Measurements from ENCODE around the gene SLTM. TPM values are rescaled to one million over a fixed set of nuclear protein-coding genes. Genes with fewer than 3 reads are reported as not detected.

SLTM gene
- polyA plus RNA-seq, 3 donors, result 26.5 to 105 (median 34.3) TPM

DNA sequence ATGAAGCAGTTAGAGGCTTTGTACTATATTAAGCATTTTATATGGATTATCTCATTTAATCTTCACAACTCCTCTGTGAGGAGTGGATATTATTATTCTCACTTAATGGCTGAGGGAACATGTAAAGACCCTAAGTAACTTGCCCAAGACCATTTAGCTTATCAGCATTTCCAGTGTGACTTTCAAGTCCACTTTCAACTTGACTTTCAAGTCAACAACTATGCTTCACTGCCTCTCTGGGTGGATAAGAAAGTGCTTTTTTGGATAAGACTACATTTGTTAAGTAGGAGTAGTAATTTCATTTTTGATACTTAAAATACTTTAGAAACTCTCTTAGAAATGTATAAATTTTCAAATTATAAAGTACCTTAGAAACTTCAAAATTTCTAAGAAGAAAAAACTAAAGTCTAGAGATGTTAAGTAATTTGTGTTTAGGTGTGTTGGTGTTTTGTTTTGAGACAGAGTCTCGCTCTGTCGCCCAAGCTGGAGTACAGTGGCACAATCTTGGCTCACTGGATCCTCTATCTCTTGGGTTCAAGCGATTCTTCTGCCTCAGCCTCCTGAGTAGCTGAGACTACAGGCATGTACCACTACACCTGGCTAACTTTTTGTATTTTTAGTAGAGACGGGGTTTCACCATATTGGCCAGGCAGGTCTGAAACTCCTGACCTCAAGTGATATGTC lies 90.6 kb downstream of the SLTM start:
- H3K4me2 ChIP-seq (replicated peaks; ENCODE audit: extremely low read depth, low read length, poor library complexity, severe bottlenecking), result no peak overlapping the region
- Mint-ChIP-seq H3K27me3 (ENCODE audit: low read depth in 3 of 3) (no peaks in the 10 kb centered on the region), H3K27ac (no peak overlapping the region), H3K9me3 (no peaks in the 10 kb centered on the region), H3K4me3 (no peak overlapping the region), H3K4me1 (no peaks in the 10 kb centered on the region), H3K36me3 (peaks cover 29 to 46% of the 10 kb centered on the region in 2 donors)
- no peak overlapping the region for H3K27ac ChIP-seq (ENCODE audit: low read depth in 1 of 2, low read length in 2 of 2)
- 100% methylated on average over 4 of the region's 4 CpGs for WGBS (ENCODE audit: insufficient coverage)
- no peak overlapping the region for H3K9ac ChIP-seq (ENCODE audit: insufficient read depth, low read length, poor library complexity, severe bottlenecking)
- no peaks in the 10 kb centered on the region for H3K79me2 ChIP-seq (ENCODE audit: insufficient read depth, low read length)
- no peaks in the 10 kb centered on the region for H3K9me3 ChIP-seq (replicated peaks in 1 of 2; ENCODE audit: control insufficient read depth in 1 of 2, insufficient read depth in 1 of 2, low read length in 2 of 2)
- TF ChIP-seq, protein P1, sequence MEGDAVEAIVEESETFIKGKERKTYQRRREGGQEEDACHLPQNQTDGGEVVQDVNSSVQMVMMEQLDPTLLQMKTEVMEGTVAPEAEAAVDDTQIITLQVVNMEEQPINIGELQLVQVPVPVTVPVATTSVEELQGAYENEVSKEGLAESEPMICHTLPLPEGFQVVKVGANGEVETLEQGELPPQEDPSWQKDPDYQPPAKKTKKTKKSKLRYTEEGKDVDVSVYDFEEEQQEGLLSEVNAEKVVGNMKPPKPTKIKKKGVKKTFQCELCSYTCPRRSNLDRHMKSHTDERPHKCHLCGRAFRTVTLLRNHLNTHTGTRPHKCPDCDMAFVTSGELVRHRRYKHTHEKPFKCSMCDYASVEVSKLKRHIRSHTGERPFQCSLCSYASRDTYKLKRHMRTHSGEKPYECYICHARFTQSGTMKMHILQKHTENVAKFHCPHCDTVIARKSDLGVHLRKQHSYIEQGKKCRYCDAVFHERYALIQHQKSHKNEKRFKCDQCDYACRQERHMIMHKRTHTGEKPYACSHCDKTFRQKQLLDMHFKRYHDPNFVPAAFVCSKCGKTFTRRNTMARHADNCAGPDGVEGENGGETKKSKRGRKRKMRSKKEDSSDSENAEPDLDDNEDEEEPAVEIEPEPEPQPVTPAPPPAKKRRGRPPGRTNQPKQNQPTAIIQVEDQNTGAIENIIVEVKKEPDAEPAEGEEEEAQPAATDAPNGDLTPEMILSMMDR (IDR thresholded peaks at IDR 0.05), result no peak
- no peaks in the 10 kb centered on the region for H3K27me3 ChIP-seq (ENCODE audit: control insufficient read depth in 2 of 2, insufficient read depth in 2 of 2, low read length in 2 of 2)
- no peak overlapping the region for H2AFZ ChIP-seq (ENCODE audit: insufficient read depth, low read depth, low read length, poor library complexity, severe bottlenecking)
- DNase-seq, result no peak
- no peak overlapping the region for H3K4me3 ChIP-seq (replicated peaks in 1 of 3; ENCODE audit: low read depth in 2 of 3, low read length in 3 of 3)
- peaks cover 6 to 27% of the 10 kb centered on the region in 2 donors for H3K36me3 ChIP-seq (replicated peaks in 1 of 2; ENCODE audit: control insufficient read depth in 1 of 2, insufficient read depth in 2 of 2, low read length in 2 of 2)
- H3K4me1 ChIP-seq (ENCODE audit: control insufficient read depth in 1 of 2, insufficient read depth in 2 of 2, low read length in 2 of 2), result no peaks in the 10 kb centered on the region
- H4K20me1 ChIP-seq (ENCODE audit: insufficient read depth, low read length), result no peaks in the 10 kb centered on the region
- intact Hi-C loops (cut with micrococcal nuclease), result no loop called here

GRCh38 chr15:58840048-58840447 lies 93.4 kb downstream of the SLTM start:
- no peaks in the 10 kb centered on the region for H3K79me2 ChIP-seq (ENCODE audit: insufficient read depth, low read length)
- H3K4me1 ChIP-seq (ENCODE audit: control insufficient read depth in 1 of 2, insufficient read depth in 2 of 2, low read length in 2 of 2), result no peaks in the 10 kb centered on the region
- Mint-ChIP-seq H3K27me3 (ENCODE audit: low read depth in 3 of 3) (no peaks in the 10 kb centered on the region), H3K27ac (no peak overlapping the region), H3K36me3 (peaks cover 24 to 35% of the 10 kb centered on the region in 2 donors), H3K9me3 (no peaks in the 10 kb centered on the region), H3K4me1 (no peaks in the 10 kb centered on the region), H3K4me3 (no peak overlapping the region)
- H3K4me2 ChIP-seq (replicated peaks; ENCODE audit: extremely low read depth, low read length, poor library complexity, severe bottlenecking), result no peak overlapping the region
- H3K27me3 ChIP-seq (ENCODE audit: control insufficient read depth in 2 of 2, insufficient read depth in 2 of 2, low read length in 2 of 2), result no peaks in the 10 kb centered on the region
- H4K20me1 ChIP-seq (ENCODE audit: insufficient read depth, low read length), result no peaks in the 10 kb centered on the region
- H3K4me3 ChIP-seq (replicated peaks in 1 of 3; ENCODE audit: low read depth in 2 of 3, low read length in 3 of 3), result no peak overlapping the region
- no peak overlapping the region for H3K27ac ChIP-seq (ENCODE audit: low read depth in 1 of 2, low read length in 2 of 2)
- intact Hi-C loops (cut with micrococcal nuclease), result no loop called here
- no peak for DNase-seq
- no CpG with 5 or more reads among the region's 8 CpGs for WGBS (ENCODE audit: insufficient coverage)
- peaks cover 2 to 22% of the 10 kb centered on the region in 2 donors for H3K36me3 ChIP-seq (replicated peaks in 1 of 2; ENCODE audit: control insufficient read depth in 1 of 2, insufficient read depth in 2 of 2, low read length in 2 of 2)
- TF ChIP-seq, protein P1 (IDR thresholded peaks at IDR 0.05), result no peak
- H3K9me3 ChIP-seq (replicated peaks in 1 of 2; ENCODE audit: control insufficient read depth in 1 of 2, insufficient read depth in 1 of 2, low read length in 2 of 2), result no peaks in the 10 kb centered on the region
- H2AFZ ChIP-seq (ENCODE audit: insufficient read depth, low read depth, low read length, poor library complexity, severe bottlenecking), result no peak overlapping the region
- H3K9ac ChIP-seq (ENCODE audit: insufficient read depth, low read length, poor library complexity, severe bottlenecking), result no peak overlapping the region

Measured in CD14-positive monocyte (primary cell).